GM12878 (cell line): ENCODE results near the gene SKAP1.

Experiments
- CREM ChIP-seq: IDR thresholded peaks from 2 replicates; pipeline ENCODE4 v1.6.1; 2014; ENCODE audit warnings: antibody characterized with exemption, low read depth
- CTCF ChIP-seq, 3 experiments: IDR thresholded peaks in 2 of 3; conservative IDR thresholded peaks in 1 of 3; 2 replicates each; pipeline ENCODE4 v1.5.1; 2011; ENCODE audit warnings: low read depth in 3 of 3, low read length in 3 of 3, mild to moderate bottlenecking in 3 of 3, control low read depth in 2 of 3, moderate library complexity in 2 of 3, inconsistent platforms in 1 of 3, mixed read lengths in 1 of 3; ENCODE audit not compliant: control insufficient read depth in 2 of 3, insufficient read depth in 1 of 3; ENCODE audit errors: extremely low read depth in 1 of 3
- EP300 ChIP-seq, 2 experiments: fragments of 150-350 bp in 1 of 2; IDR thresholded peaks; 2 replicates each; pipeline ENCODE4 v1.6.1; 2011 to 2012; ENCODE audit warnings: low read depth in 2 of 2, low read length in 2 of 2, borderline replicate concordance in 1 of 2, improper control_type of control experiment in 1 of 2, inconsistent platforms in 1 of 2; ENCODE audit not compliant: control insufficient read depth in 1 of 2
- TARDBP ChIP-seq: IDR thresholded peaks from 2 replicates; pipeline ENCODE4 v1.6.1; 2016; ENCODE audit warnings: borderline replicate concordance
- ZNF384 ChIP-seq: IDR thresholded peaks from 2 replicates; pipeline ENCODE4 v1.6.1; 2012; ENCODE audit warnings: low read depth, mild to moderate bottlenecking, low read length, improper control_type of control experiment, borderline replicate concordance

GRCh38 chr17:48351911-48352332 is 78.1 kb downstream of the SKAP1 start:
- no peak for TF ChIP-seq CREM
- no peak for TF ChIP-seq EP300 (IDR thresholded peaks at IDR 0.05; ENCODE audit: borderline replicate concordance in 1 of 2, control insufficient read depth in 1 of 2, low read depth in 2 of 2, low read length in 2 of 2)
- no peak for TF ChIP-seq TARDBP
- TF ChIP-seq CTCF (IDR thresholded peaks at IDR 0.05 in 2 of 3, conservative IDR thresholded peaks at IDR 0.05 in 1 of 3; ENCODE audit: control insufficient read depth in 2 of 3, extremely low read depth in 1 of 3, insufficient read depth in 1 of 3, low read depth in 3 of 3, low read length in 3 of 3) = peak; percentile 39 to 66 (median 53); a peak in 5 of 6 replicates
- TF ChIP-seq ZNF384 = peak; percentile 97
